Measurements from ENCODE around the gene NPC1L1. TPM values are rescaled to one million over a fixed set of nuclear protein-coding genes. Genes with fewer than 3 reads are reported as not detected.

Gene NPC1L1
- total and polyA plus RNA-seq, 7 experiments from 2014 or later: 0.11 to 0.32 (median 0.21) TPM; not detected in 3

- ATAC-seq: peak; percentile 96
- Histone ChIP-seq H3K4me3 (ENCODE audit: low read length) (peak within 1 kb of the TSS; percentile 95), H3K4me1 (ENCODE audit: control insufficient read depth in 2 of 2, insufficient read depth in 2 of 2, low read length in 2 of 2) (peaks cover 14 to 19% of the 10 kb centered on the region in 2 donors), H3K9me3 (ENCODE audit: control insufficient read depth in 2 of 3, low read length in 3 of 3) (no peaks in the 10 kb centered on the region), H3K27ac (ENCODE audit: low read depth, low read length) (peak within 1 kb of the TSS; percentile 90), H3K27me3 (ENCODE audit: control insufficient read depth in 2 of 2, insufficient read depth in 2 of 2, low read length in 2 of 2) (no peaks in the 10 kb centered on the region), H3K36me3 (ENCODE audit: control insufficient read depth in 2 of 3, insufficient read depth in 3 of 3, low read length in 3 of 3) (peaks cover 3 to 23% (median 18%) of the 10 kb centered on the region in 3 experiments)
- peak within 1 kb of the TSS; percentile 95 to 99 (median 98) for H3K27ac Mint-ChIP-seq
- intact Hi-C loops (cut with micrococcal nuclease): loop anchor here (1.0 to 5.0 kb wide), 19 partner anchors 8 to 1650 kb away; partner anchors contain the start of genes H2AZ2 (in 2 of the 2), MYO1G (in 2 of the 2), OGDH (in 2 of the 2) and POLM (in 2 of the 2)
- peaks cover 0 to 4% (median 0%) of the 10 kb centered on the region in 11 donors for H3K9me3 Mint-ChIP-seq
- H3K27me3 Mint-ChIP-seq: peaks cover 0 to 12% (median 0%) of the 10 kb centered on the region in 5 donors
- peak within 1 kb of the TSS; percentile 86 to 97 (median 92) for H3K4me3 Mint-ChIP-seq
- peaks cover 13 to 43% (median 38%) of the 10 kb centered on the region in 7 donors for H3K4me1 Mint-ChIP-seq
- ChIA-PET CTCF (interaction anchor here (0.8 to 1.8 kb wide), 3 partner anchors 17 to 264 kb away, joined by 3 to 4 read pairs (median 3); no protein-coding TSS in a partner anchor), POLR2A (interaction anchor here (0.8 to 4.7 kb wide), 22 partner anchors 9 to 654 kb away, joined by 3 to 53 read pairs (median 4); partner anchors contain the start of genes DDX56, H2AZ2, NUDCD3 and OGDH)
- peak; percentile 100 for DNase-seq
- peaks cover 5 to 18% (median 13%) of the 10 kb centered on the region in 5 donors for H3K36me3 Mint-ChIP-seq
Observed at GRCh38 chr7:44581879-44582603, 40.9 kb upstream of the NPC1L1 start, which contains the start of gene TMED4. Gene TMED4, minus strand, starts transcription at chr7:44582231. Its CDS starts 25 bp downstream, at chr7:44582206.

GRCh38 chr7:44580945-44581878 is 40.1 kb upstream of the NPC1L1 start:
- ChIA-PET POLR2A (interaction anchor here (0.8 to 4.7 kb wide), 20 partner anchors 8 to 653 kb away, joined by 3 to 53 read pairs (median 4); partner anchors contain the start of genes DDX56, H2AZ2, NUDCD3 and OGDH), CTCF (interaction anchor here (0.7 to 1.8 kb wide), 3 partner anchors 16 to 265 kb away, joined by 3 to 4 read pairs (median 3); no protein-coding TSS in a partner anchor)
- Histone ChIP-seq H3K9me3 (ENCODE audit: control insufficient read depth in 2 of 3, low read length in 3 of 3) (no peaks in the 10 kb centered on the region), H3K27me3 (ENCODE audit: control insufficient read depth in 2 of 2, insufficient read depth in 2 of 2, low read length in 2 of 2) (no peaks in the 10 kb centered on the region), H3K27ac (ENCODE audit: low read depth, low read length) (peak overlapping the region; percentile 90), H3K36me3 (ENCODE audit: control insufficient read depth in 2 of 3, insufficient read depth in 3 of 3, low read length in 3 of 3) (peaks cover 3 to 23% (median 18%) of the 10 kb centered on the region in 3 experiments), H3K4me3 (ENCODE audit: low read length) (peak overlapping the region; percentile 95), H3K4me1 (ENCODE audit: control insufficient read depth in 2 of 2, insufficient read depth in 2 of 2, low read length in 2 of 2) (peaks cover 14 to 19% of the 10 kb centered on the region in 2 donors)
- DNase-seq (peak in 8 of 9 donors; percentile 41 to 61 (median 55)), ATAC-seq (peak; percentile 32)
- peak overlapping the region; percentile 86 to 97 (median 92) for H3K4me3 Mint-ChIP-seq
- H3K27me3 Mint-ChIP-seq: peaks cover 0 to 12% (median 0%) of the 10 kb centered on the region in 5 donors
- intact Hi-C loops (cut with micrococcal nuclease): loop anchor here in 1 of 2 donors (5.0 kb wide), 2 partner anchors 396 to 459 kb away; partner anchors contain the start of genes MYO1G and POLD2
- H3K36me3 Mint-ChIP-seq: peaks cover 5 to 19% (median 14%) of the 10 kb centered on the region in 5 donors
- H3K9me3 Mint-ChIP-seq: peaks cover 0 to 4% (median 0%) of the 10 kb centered on the region in 11 donors
- H3K4me1 Mint-ChIP-seq: peaks cover 13 to 44% (median 39%) of the 10 kb centered on the region in 7 donors
- H3K27ac Mint-ChIP-seq: peak overlapping the region; percentile 95 to 99 (median 98)

- Histone ChIP-seq H3K4me1 (ENCODE audit: control insufficient read depth in 2 of 2, insufficient read depth in 2 of 2, low read length in 2 of 2) (peaks cover 30 to 39% of the 10 kb centered on the region in 2 donors), H3K36me3 (ENCODE audit: control insufficient read depth in 2 of 3, insufficient read depth in 3 of 3, low read length in 3 of 3) (peaks cover 10 to 41% (median 36%) of the 10 kb centered on the region in 3 experiments), H3K27ac (ENCODE audit: low read depth, low read length) (no peak overlapping the region), H3K9me3 (ENCODE audit: control insufficient read depth in 2 of 3, low read length in 3 of 3) (no peaks in the 10 kb centered on the region), H3K27me3 (ENCODE audit: control insufficient read depth in 2 of 2, insufficient read depth in 2 of 2, low read length in 2 of 2) (no peaks in the 10 kb centered on the region), H3K4me3 (ENCODE audit: low read length) (no peak overlapping the region)
- Mint-ChIP-seq H3K27me3 (no peaks in the 10 kb centered on the region), H3K4me1 (peaks cover 36 to 72% (median 56%) of the 10 kb centered on the region in 7 donors), H3K9me3 (no peaks in the 10 kb centered on the region), H3K27ac (peak overlapping the region; percentile 3 to 99 (median 72)), H3K36me3 (peaks cover 5 to 38% (median 31%) of the 10 kb centered on the region in 5 donors), H3K4me3 (peak overlapping the region in 7 of 10 donors; percentile 2 to 43 (median 24))
- POLR2A ChIA-PET: interaction anchor here (1.6 kb wide), 1 partner anchor 8 kb away, joined by 8 read pairs; no protein-coding TSS in a partner anchor
- CTCF ChIA-PET: interaction anchor here (2.7 kb wide), 1 partner anchor 11 kb away, joined by 14 read pairs; no protein-coding TSS in a partner anchor
- intact Hi-C loops (cut with micrococcal nuclease): no loop called here
- no peak for ATAC-seq
- DNase-seq: no peak
Observed at GRCh38 chr7:44576228-44576627, 35.1 kb upstream of the NPC1L1 start.

- Histone ChIP-seq H3K27me3 (ENCODE audit: control insufficient read depth in 2 of 2, insufficient read depth in 2 of 2, low read length in 2 of 2) (no peaks in the 10 kb centered on the region), H3K36me3 (ENCODE audit: control insufficient read depth in 2 of 3, insufficient read depth in 3 of 3, low read length in 3 of 3) (peaks cover 9 to 50% (median 42%) of the 10 kb centered on the region in 3 experiments), H3K4me3 (ENCODE audit: low read length) (no peak overlapping the region), H3K9me3 (ENCODE audit: control insufficient read depth in 2 of 3, low read length in 3 of 3) (no peaks in the 10 kb centered on the region), H3K4me1 (ENCODE audit: control insufficient read depth in 2 of 2, insufficient read depth in 2 of 2, low read length in 2 of 2) (peaks cover 19 to 27% of the 10 kb centered on the region in 2 donors), H3K27ac (ENCODE audit: low read depth, low read length) (peak overlapping the region; percentile 95)
- peak overlapping the region; percentile 91 to 98 (median 95) for H3K4me3 Mint-ChIP-seq
- DNase-seq (no peak), ATAC-seq (no peak)
- intact Hi-C loops (cut with micrococcal nuclease): loop anchor here (2.0 kb wide), 2 partner anchors 222 to 536 kb away; partner anchors contain the start of genes PPIA (in 1 of the 2) and TBRG4 (in 1 of the 2)
- no peaks in the 10 kb centered on the region for H3K27me3 Mint-ChIP-seq
- POLR2A ChIA-PET: interaction anchor here (0.6 to 4.5 kb wide), 5 partner anchors 32 to 1346 kb away, joined by 3 to 42 read pairs (median 6); partner anchors contain the start of genes IGFBP3, NUDCD3 and OGDH
- H3K4me1 Mint-ChIP-seq: peaks cover 25 to 61% (median 46%) of the 10 kb centered on the region in 7 donors
- H3K9me3 Mint-ChIP-seq: no peaks in the 10 kb centered on the region
- peak overlapping the region; percentile 92 to 99 (median 98) for H3K27ac Mint-ChIP-seq
- H3K36me3 Mint-ChIP-seq: peaks cover 4 to 38% (median 28%) of the 10 kb centered on the region in 5 donors
- CTCF ChIA-PET: interaction anchor here (2.7 kb wide), 1 partner anchor 10 kb away, joined by 14 read pairs; no protein-coding TSS in a partner anchor
Observed at GRCh38 chr7:44575054-44575453, 33.9 kb upstream of the NPC1L1 start.

- Histone ChIP-seq H3K27me3 (ENCODE audit: control insufficient read depth in 2 of 2, insufficient read depth in 2 of 2, low read length in 2 of 2) (no peaks in the 10 kb centered on the region), H3K9me3 (ENCODE audit: control insufficient read depth in 2 of 3, low read length in 3 of 3) (no peaks in the 10 kb centered on the region), H3K4me1 (ENCODE audit: control insufficient read depth in 2 of 2, insufficient read depth in 2 of 2, low read length in 2 of 2) (peaks cover 19 to 27% of the 10 kb centered on the region in 2 donors), H3K4me3 (ENCODE audit: low read length) (peak overlapping the region; percentile 95), H3K36me3 (ENCODE audit: control insufficient read depth in 2 of 3, insufficient read depth in 3 of 3, low read length in 3 of 3) (peaks cover 16 to 50% (median 41%) of the 10 kb centered on the region in 3 experiments), H3K27ac (ENCODE audit: low read depth, low read length) (peak overlapping the region; percentile 95)
- Mint-ChIP-seq H3K27me3 (no peaks in the 10 kb centered on the region), H3K9me3 (no peaks in the 10 kb centered on the region), H3K4me3 (peak overlapping the region; percentile 91 to 98 (median 95)), H3K27ac (peak overlapping the region; percentile 92 to 99 (median 98)), H3K4me1 (peaks cover 21 to 55% (median 39%) of the 10 kb centered on the region in 7 donors), H3K36me3 (peaks cover 5 to 37% (median 21%) of the 10 kb centered on the region in 5 donors)
- intact Hi-C loops (cut with micrococcal nuclease): loop anchor here (1.0 to 5.0 kb wide), 8 partner anchors 8 to 557 kb away; partner anchors contain the start of genes TMED4 (in 2 of the 2), NUDCD3 (in 1 of the 2), OGDH (in 1 of the 2) and POLD2 (in 1 of the 2)
- ATAC-seq: no peak
- POLR2A ChIA-PET: interaction anchor here (0.6 to 4.5 kb wide), 21 partner anchors 8 to 1347 kb away, joined by 3 to 51 read pairs (median 5); partner anchors contain the start of genes H2AZ2, IGFBP3, NUDCD3 and OGDH
- CTCF ChIA-PET: interaction anchor here (2.7 kb wide), 1 partner anchor 9 kb away, joined by 14 read pairs; no protein-coding TSS in a partner anchor
- DNase-seq: peak in 1 of 9 donors; percentile 7
Observed at GRCh38 chr7:44574287-44574872, 33.2 kb upstream of the NPC1L1 start.

Data from naive thymus-derived CD4-positive, alpha-beta T cell (primary cell).